Measurements from ENCODE around the gene PIM3. TPM values are rescaled to one million over a fixed set of nuclear protein-coding genes. Genes with fewer than 3 reads are reported as not detected.

The PIM3 gene
- total RNA-seq, 4 donors from 2014 or later = 103 to 202 (median 143) TPM

DNA sequence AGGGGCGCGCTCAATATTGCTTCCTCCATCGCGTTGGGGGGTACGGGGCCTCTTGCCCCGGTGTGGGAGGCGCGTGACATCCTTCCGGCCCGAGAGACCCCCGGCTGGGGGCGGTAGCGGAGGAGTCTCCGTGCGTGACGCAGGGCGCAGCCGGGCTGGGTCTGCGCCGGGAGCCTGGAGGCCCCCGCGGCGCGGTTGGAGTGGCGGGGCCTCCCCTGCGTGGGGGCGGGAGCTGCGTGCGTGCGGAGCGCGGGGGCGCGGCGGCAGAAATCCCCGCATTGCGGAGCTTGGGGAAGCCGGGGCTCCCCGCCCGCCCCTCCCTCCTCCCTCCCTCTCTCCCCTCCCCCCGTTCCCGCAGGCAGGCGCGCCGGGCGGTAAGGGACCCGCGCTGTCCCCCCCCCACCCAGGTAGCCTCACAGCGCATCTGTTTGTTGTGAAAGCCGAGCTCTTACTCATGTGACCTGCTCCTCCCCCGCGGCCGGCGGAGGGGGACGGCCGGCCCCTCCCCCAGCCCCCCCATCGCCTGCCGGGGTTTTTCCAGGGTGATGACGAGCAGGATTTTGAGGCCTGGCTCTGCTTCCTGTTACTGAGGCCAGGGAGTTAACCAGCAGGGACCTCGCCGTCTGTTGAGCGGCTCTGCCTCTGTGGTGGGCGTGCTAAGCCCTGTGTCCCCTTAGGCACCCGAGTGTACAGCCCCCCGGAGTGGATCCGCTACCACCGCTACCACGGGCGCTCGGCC is 1.6 kb downstream of the PIM3 start:
- peaks cover 32% of the 10 kb centered on the region for H3K36me3 ChIP-seq
- no CpG with 5 or more reads among the region's 70 CpGs for WGBS
- peaks cover 65% of the 10 kb centered on the region for H3K4me1 ChIP-seq
- TF ChIP-seq EP300 (IDR thresholded peaks at IDR 0.05) (no peak), POLR2AphosphoS5 (IDR thresholded peaks at IDR 0.05) (peak in 2 of 3 donors; percentile 24 to 47), POLR2A (IDR thresholded peaks at IDR 0.05) (peak in 1 of 2 donors; percentile 43)
- TF ChIP-seq, protein P1, sequence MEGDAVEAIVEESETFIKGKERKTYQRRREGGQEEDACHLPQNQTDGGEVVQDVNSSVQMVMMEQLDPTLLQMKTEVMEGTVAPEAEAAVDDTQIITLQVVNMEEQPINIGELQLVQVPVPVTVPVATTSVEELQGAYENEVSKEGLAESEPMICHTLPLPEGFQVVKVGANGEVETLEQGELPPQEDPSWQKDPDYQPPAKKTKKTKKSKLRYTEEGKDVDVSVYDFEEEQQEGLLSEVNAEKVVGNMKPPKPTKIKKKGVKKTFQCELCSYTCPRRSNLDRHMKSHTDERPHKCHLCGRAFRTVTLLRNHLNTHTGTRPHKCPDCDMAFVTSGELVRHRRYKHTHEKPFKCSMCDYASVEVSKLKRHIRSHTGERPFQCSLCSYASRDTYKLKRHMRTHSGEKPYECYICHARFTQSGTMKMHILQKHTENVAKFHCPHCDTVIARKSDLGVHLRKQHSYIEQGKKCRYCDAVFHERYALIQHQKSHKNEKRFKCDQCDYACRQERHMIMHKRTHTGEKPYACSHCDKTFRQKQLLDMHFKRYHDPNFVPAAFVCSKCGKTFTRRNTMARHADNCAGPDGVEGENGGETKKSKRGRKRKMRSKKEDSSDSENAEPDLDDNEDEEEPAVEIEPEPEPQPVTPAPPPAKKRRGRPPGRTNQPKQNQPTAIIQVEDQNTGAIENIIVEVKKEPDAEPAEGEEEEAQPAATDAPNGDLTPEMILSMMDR (IDR thresholded peaks at IDR 0.05) = no peak
- H3K4me3 ChIP-seq = peak overlapping the region; percentile 97
- H3K27ac ChIP-seq = peak overlapping the region; percentile 99
- H3K9me3 ChIP-seq = no peaks in the 10 kb centered on the region
- DNase-seq (ENCODE audit: low spot score in 2 of 2) = peak; percentile 92 to 94
- H3K27me3 ChIP-seq = no peaks in the 10 kb centered on the region

DNA sequence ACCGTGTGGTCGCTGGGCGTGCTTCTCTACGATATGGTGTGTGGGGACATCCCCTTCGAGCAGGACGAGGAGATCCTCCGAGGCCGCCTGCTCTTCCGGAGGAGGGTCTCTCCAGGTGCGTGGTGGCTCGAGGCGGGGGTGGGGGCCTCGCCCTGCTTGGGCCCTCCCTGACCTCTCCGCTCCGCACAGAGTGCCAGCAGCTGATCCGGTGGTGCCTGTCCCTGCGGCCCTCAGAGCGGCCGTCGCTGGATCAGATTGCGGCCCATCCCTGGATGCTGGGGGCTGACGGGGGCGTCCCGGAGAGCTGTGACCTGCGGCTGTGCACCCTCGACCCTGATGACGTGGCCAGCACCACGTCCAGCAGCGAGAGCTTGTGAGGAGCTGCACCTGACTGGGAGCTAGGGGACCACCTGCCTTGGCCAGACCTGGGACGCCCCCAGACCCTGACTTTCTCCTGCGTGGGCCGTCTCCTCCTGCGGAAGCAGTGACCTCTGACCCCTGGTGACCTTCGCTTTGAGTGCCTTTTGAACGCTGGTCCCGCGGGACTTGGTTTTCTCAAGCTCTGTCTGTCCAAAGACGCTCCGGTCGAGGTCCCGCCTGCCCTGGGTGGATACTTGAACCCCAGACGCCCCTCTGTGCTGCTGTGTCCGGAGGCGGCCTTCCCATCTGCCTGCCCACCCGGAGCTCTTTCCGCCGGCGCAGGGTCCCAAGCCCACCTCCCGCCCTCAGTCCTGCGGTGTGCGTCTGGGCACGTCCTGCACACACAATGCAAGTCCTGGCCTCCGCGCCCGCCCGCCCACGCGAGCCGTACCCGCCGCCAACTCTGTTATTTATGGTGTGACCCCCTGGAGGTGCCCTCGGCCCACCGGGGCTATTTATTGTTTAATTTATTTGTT is 2.4 kb downstream of the PIM3 start:
- H3K9me3 ChIP-seq = no peaks in the 10 kb centered on the region
- TF ChIP-seq POLR2AphosphoS5 (IDR thresholded peaks at IDR 0.05) (peak in 1 of 3 donors; percentile 3), EP300 (IDR thresholded peaks at IDR 0.05) (no peak)

DNA sequence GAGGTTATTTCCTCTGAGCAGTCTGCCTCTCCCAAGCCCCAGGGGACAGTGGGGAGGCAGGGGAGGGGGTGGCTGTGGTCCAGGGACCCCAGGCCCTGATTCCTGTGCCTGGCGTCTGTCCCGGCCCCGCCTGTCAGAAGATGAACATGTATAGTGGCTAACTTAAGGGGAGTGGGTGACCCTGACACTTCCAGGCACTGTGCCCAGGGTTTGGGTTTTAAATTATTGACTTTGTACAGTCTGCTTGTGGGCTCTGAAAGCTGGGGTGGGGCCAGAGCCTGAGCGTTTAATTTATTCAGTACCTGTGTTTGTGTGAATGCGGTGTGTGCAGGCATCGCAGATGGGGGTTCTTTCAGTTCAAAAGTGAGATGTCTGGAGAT is 3.1 kb downstream of the PIM3 start:
- no peaks in the 10 kb centered on the region for H3K9me3 ChIP-seq
- peaks cover 72% of the 10 kb centered on the region for H3K4me1 ChIP-seq
- 44% methylated on average over 6 of the region's 6 CpGs for WGBS
- H3K27me3 ChIP-seq = no peaks in the 10 kb centered on the region
- peak overlapping the region; percentile 97 for H3K4me3 ChIP-seq
- TF ChIP-seq, protein P1 (IDR thresholded peaks at IDR 0.05) = no peak
- no peak for TF ChIP-seq EP300 (IDR thresholded peaks at IDR 0.05)
- TF ChIP-seq POLR2A (IDR thresholded peaks at IDR 0.05) = no peak
- no peak for TF ChIP-seq POLR2AphosphoS5 (IDR thresholded peaks at IDR 0.05)
- peak in 1 of 2 donors; percentile 71 for DNase-seq (ENCODE audit: low spot score in 2 of 2)
- peak overlapping the region; percentile 99 for H3K27ac ChIP-seq
- peaks cover 32% of the 10 kb centered on the region for H3K36me3 ChIP-seq

More for the DNA sequence above, 2.4 kb downstream of the PIM3 start:
- H3K4me3 ChIP-seq = peak overlapping the region; percentile 97
- WGBS = 59% methylated on average over 9 of the region's 63 CpGs
- peaks cover 32% of the 10 kb centered on the region for H3K36me3 ChIP-seq
- H3K27ac ChIP-seq = peak overlapping the region; percentile 99
- H3K4me1 ChIP-seq = peaks cover 73% of the 10 kb centered on the region
- no peaks in the 10 kb centered on the region for H3K27me3 ChIP-seq
- DNase-seq (ENCODE audit: low spot score in 2 of 2) = peak; percentile 79 to 80

DNA sequence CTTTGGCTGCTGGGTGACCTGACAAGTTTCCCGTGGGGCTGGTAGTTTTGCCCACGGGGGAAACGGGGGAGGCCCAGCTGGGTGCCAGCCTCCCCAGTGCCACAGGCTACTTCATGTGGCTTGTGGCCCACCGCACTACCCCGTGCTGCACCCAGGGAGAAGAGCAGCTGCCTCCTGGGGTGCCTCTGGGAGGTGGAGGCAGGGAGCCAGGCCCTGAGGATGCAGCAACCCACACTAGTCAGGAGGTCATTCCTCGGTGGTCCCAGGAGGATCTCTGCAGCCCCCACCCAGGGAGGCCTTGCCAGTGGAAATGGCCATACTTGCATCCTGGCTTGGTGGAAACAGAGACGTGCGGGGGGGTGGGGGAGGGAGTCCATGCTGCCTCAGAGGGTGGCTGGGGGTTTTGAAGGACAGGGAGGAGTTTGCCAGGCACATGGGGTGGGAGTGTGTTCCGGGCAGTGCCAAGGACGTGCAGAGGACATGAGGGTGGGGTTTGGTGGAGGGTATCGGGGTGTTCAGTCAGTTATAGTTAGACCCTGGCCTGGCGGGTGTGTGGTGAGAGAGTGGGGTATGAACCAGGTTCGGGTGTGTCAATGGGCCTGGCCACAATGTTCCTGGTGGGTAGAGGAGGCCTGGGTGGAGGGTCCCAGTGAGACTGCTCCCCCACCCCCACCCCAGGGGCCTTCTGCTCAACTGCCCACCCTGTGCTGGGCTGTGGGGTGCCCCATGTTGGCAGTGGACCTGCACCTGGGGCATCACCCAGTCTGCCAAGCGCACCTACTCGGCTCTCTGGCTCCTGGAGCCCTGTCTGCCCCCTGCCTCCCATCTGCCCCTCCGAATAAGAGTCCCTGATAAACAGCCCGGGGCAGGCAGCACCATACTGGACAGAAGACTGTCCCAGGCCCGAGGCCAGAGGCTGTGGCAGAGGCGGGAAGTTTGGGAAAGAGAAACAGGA is 3.8 kb downstream of the PIM3 start:
- peak overlapping the region; percentile 97 for H3K4me3 ChIP-seq
- peak overlapping the region; percentile 99 for H3K27ac ChIP-seq
- DNase-seq (ENCODE audit: low spot score in 2 of 2) = peak; percentile 74 to 76
- 57% methylated on average over 14 of the region's 19 CpGs for WGBS
- H3K9me3 ChIP-seq = no peaks in the 10 kb centered on the region
- TF ChIP-seq EP300 (IDR thresholded peaks at IDR 0.05) (no peak), POLR2A (IDR thresholded peaks at IDR 0.05) (no peak), POLR2AphosphoS5 (IDR thresholded peaks at IDR 0.05) (no peak)
- TF ChIP-seq, protein P1 (IDR thresholded peaks at IDR 0.05) = no peak
- no peaks in the 10 kb centered on the region for H3K27me3 ChIP-seq
- peaks cover 32% of the 10 kb centered on the region for H3K36me3 ChIP-seq
- peaks cover 73% of the 10 kb centered on the region for H3K4me1 ChIP-seq

All from suprapubic skin (tissue), 4 donors.